HCT116 (cell line): ENCODE results near the gene DDX10. TPM values are rescaled to one million over a fixed set of nuclear protein-coding genes. Genes with fewer than 3 reads are reported as not detected.
A peak's percentile ranks its signal among the peaks of the same experiment; 100 is the strongest.

Experiments
- ATAC-seq: fragments of 200-7000 bp; cut with Tn5 transposase; 2 replicates; pipeline ENCODE4 v1.9.1; 2020; ENCODE audit warnings: mild to moderate bottlenecking, moderate library complexity
- BruUV-seq: library from RNA; stranded (reverse); fragments of 400-500 nt; replicated peaks from 2 replicates; lab custom pipeline; 2021; lab: Mats Ljungman, UMichigan
- CTCF ChIA-PET: fragments of 300-600 bp; sonication (Branson Sonifier 250); formaldehyde crosslinking; loops from one replicate; lab custom pipeline; 2021; ENCODE audit warnings: antibody characterized with exemption; lab: Charles Lee
- POLR2A ChIA-PET: fragments of 300-600, 350-600 bp; sonication (Branson Sonifier 250); formaldehyde crosslinking; loops from one replicate; lab custom pipeline; 2021; ENCODE audit warnings: antibody characterized with exemption; lab: Charles Lee
- RAD21 ChIA-PET, 2 experiments: fragments of 300-600 bp; sonication (Branson Sonifier 250); formaldehyde crosslinking; loops; one replicate each; lab custom pipeline; 2023; ENCODE audit warnings: low total read pairs in 2 of 2; ENCODE audit not compliant: uncharacterized antibody in 2 of 2, unreplicated experiment in 2 of 2, low non-redundant PET in 1 of 2; lab: Charles Lee
- DNase-seq: peaks from one replicate; pipeline ENCODE4 v3.0.0-alpha.2; 2010; ENCODE audit warnings: low read depth, low spot score
- H2AFZ ChIP-seq: fragments of 200-600 bp; shearing (Covaris generic), sonication (generic); 2 replicates; pipeline ENCODE4 v1.6.1; 2017; ENCODE audit warnings: low read depth, mixed run types, mixed read lengths, antibody characterized with exemption, low read length; ENCODE audit not compliant: poor library complexity, severe bottlenecking
- H3K27ac ChIP-seq: 2 replicates; pipeline ENCODE4 v1.5.1; 2012; ENCODE audit warnings: low read depth, low read length
- H3K27me3 ChIP-seq: fragments of 200-600 bp; sonication (generic); 2 replicates; pipeline ENCODE4 v1.6.1; 2016; ENCODE audit warnings: mixed run types, low read length, mixed read lengths; ENCODE audit not compliant: insufficient read depth
- H3K36me3 ChIP-seq, 2 experiments: fragments of 200-500 bp in 1 of 2; fragments of 200-600 bp in 1 of 2; sonication (Bioruptor generic) in 1 of 2; sonication (generic) in 1 of 2; 2 replicates each; pipeline versions ENCODE4 v1.5.1 to v1.6.1; 2014 to 2016; ENCODE audit warnings: low read length in 2 of 2, inconsistent platforms in 1 of 2, mixed read lengths in 1 of 2, mixed run types in 1 of 2; ENCODE audit not compliant: insufficient read depth in 2 of 2, control insufficient read depth in 1 of 2
- H3K4me1 ChIP-seq, 2 experiments: fragments of 200-600 bp in 1 of 2; sonication (generic) in 1 of 2; 2 replicates each; pipeline versions ENCODE4 v1.5.1 to v1.6.1; 2012 to 2017; ENCODE audit warnings: low read length in 2 of 2, inconsistent platforms in 1 of 2, mild to moderate bottlenecking in 1 of 2, mixed read lengths in 1 of 2, mixed run types in 1 of 2, moderate library complexity in 1 of 2; ENCODE audit not compliant: insufficient read depth in 2 of 2, control insufficient read depth in 1 of 2
- H3K4me2 ChIP-seq: fragments of 200-600 bp; sonication (generic); 2 replicates; pipeline ENCODE4 v1.6.1; 2017; ENCODE audit warnings: mixed run types, low read length, mixed read lengths
- H3K4me3 ChIP-seq, 2 experiments: fragments of 200-600 bp in 1 of 2; sonication (generic) in 1 of 2; replicated peaks in 1 of 2; 2 replicates each; pipeline ENCODE4 v1.5.1; 2011 to 2016; ENCODE audit warnings: low read length in 2 of 2, control low read depth in 1 of 2, low read depth in 1 of 2, mild to moderate bottlenecking in 1 of 2, mixed read lengths in 1 of 2, mixed run types in 1 of 2
- H3K79me2 ChIP-seq: fragments of 200-600 bp; sonication (generic); 2 replicates; pipeline ENCODE4 v1.6.1; 2017; ENCODE audit warnings: mild to moderate bottlenecking, mixed run types, low read length, moderate library complexity, mixed read lengths; ENCODE audit not compliant: insufficient read depth
- H3K9ac ChIP-seq: fragments of 200-600 bp; sonication (generic); 2 replicates; pipeline ENCODE4 v1.6.1; 2016; ENCODE audit warnings: low read length, mixed read lengths
- H3K9me2 ChIP-seq: fragments of 200-600 bp; sonication (generic), shearing (Covaris generic); 2 replicates; pipeline ENCODE4 v1.6.1; 2017; ENCODE audit warnings: mixed run types, mild to moderate bottlenecking, moderate library complexity; ENCODE audit not compliant: insufficient read depth
- H3K9me3 ChIP-seq, 2 experiments: fragments of 200-500 bp in 1 of 2; fragments of 200-600 bp in 1 of 2; sonication (Bioruptor generic) in 1 of 2; sonication (generic) in 1 of 2; 2 replicates each; pipeline ENCODE4 v1.6.1; 2014 to 2017; ENCODE audit warnings: low read length in 2 of 2, mixed read lengths in 2 of 2, inconsistent platforms in 1 of 2, low read depth in 1 of 2, mild to moderate bottlenecking in 1 of 2, mixed run types in 1 of 2, moderate library complexity in 1 of 2; ENCODE audit not compliant: control insufficient read depth in 1 of 2, insufficient read depth in 1 of 2
- H4K20me1 ChIP-seq: fragments of 200-600 bp; sonication (generic), shearing (Covaris generic); 2 replicates; pipeline ENCODE4 v1.6.1; 2017; ENCODE audit warnings: mixed run types, mild to moderate bottlenecking, moderate library complexity; ENCODE audit not compliant: insufficient read depth
- CBX3 ChIP-seq: IDR thresholded peaks from 2 replicates; pipeline ENCODE4 v1.6.1; 2012; ENCODE audit warnings: low read depth
- CTCF ChIP-seq, 3 experiments: fragments of 200-600 bp in 1 of 3; sonication (generic) in 1 of 3; IDR thresholded peaks in 2 of 3; conservative IDR thresholded peaks in 1 of 3; 2 replicates each; pipeline ENCODE4 v1.5.1; 2012 to 2017; ENCODE audit warnings: low read depth in 2 of 3, low read length in 2 of 3, antibody characterized with exemption in 1 of 3, borderline replicate concordance in 1 of 3, control low read depth in 1 of 3, mild to moderate bottlenecking in 1 of 3, mixed read lengths in 1 of 3, mixed run types in 1 of 3, moderate library complexity in 1 of 3; ENCODE audit not compliant: insufficient read depth in 1 of 3
- EGR1 ChIP-seq: IDR thresholded peaks from 2 replicates; pipeline ENCODE4 v1.6.1; 2012; ENCODE audit warnings: low read depth
- ELF1 ChIP-seq: IDR thresholded peaks from 2 replicates; pipeline ENCODE4 v1.6.1; 2012; ENCODE audit warnings: low read depth, borderline replicate concordance
- EZH2 ChIP-seq: fragments of 200-600 bp; sonication (generic); IDR thresholded peaks from 2 replicates; pipeline ENCODE4 v1.6.1; 2017; ENCODE audit warnings: antibody characterized with exemption, mixed run types
- FOSL1 ChIP-seq: IDR thresholded peaks from 2 replicates; pipeline ENCODE4 v1.6.1; 2012; ENCODE audit warnings: low read depth
- POLR2A ChIP-seq: IDR thresholded peaks from 2 replicates; pipeline ENCODE4 v1.7.0; 2011; ENCODE audit warnings: borderline replicate concordance; ENCODE audit not compliant: insufficient read depth, insufficient read length; ENCODE audit errors: extremely low read depth
- REST ChIP-seq: IDR thresholded peaks from 2 replicates; pipeline ENCODE4 v1.6.1; 2012; ENCODE audit warnings: low read depth
- TCF7L2 ChIP-seq: IDR thresholded peaks from 2 replicates; pipeline ENCODE4 v1.7.0; 2011; ENCODE audit warnings: borderline replicate concordance, inconsistent platforms; ENCODE audit not compliant: insufficient read depth, insufficient read length; ENCODE audit errors: extremely low read depth
- ZFX ChIP-seq: fragments of 450-650 bp; IDR thresholded peaks from 2 replicates; pipeline ENCODE4 v1.6.1; 2017
- intact Hi-C: fragments of 100-400 bp; cut with micrococcal nuclease; formaldehyde crosslinking; loops from 2 replicates; pipeline ENCODE4 v1.10.0; 2022
- total RNA-seq: library from RNA; stranded (reverse); gene quantifications from one replicate; pipeline ENCODE4 v1.2.1, GENCODE V29; 2021; ENCODE audit not compliant: unreplicated experiment
- TF ChIP-seq, protein P1 (sequence below): IDR thresholded peaks from 2 replicates; pipeline ENCODE4 v1.6.1; 2012

Gene DDX10
- total RNA-seq, 1 experiment from 2014 or later: 66.5 TPM

DNA sequence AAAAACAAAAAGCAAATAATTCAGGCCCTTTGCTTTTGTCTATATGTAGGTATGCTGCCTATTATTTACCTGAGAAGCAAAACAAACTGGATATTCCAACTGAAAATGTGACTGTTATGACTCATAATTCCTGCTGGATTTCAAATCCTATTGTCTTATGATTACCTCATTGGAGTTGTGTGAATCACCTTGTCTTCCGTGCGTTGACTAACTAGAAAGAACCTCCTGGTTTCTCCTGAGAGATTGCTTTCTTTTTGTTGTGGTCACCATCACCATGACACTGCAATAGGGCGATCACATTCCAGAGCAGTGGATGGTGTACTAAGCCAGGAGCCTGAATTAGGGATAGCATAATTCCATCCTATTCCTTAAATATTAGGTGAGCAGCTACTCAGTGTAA lies 48.3 kb upstream of the DDX10 start (continued):
- no peak for TF ChIP-seq CTCF (IDR thresholded peaks at IDR 0.05 in 2 of 3, conservative IDR thresholded peaks at IDR 0.05 in 1 of 3; ENCODE audit: borderline replicate concordance in 1 of 3, insufficient read depth in 1 of 3, low read depth in 2 of 3, low read length in 2 of 3)
- peak; percentile 99 for TF ChIP-seq FOSL1
- no peak for TF ChIP-seq POLR2A
- TF ChIP-seq EZH2: no peak
- TF ChIP-seq, protein P1, sequence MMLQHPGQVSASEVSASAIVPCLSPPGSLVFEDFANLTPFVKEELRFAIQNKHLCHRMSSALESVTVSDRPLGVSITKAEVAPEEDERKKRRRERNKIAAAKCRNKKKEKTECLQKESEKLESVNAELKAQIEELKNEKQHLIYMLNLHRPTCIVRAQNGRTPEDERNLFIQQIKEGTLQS: peak; percentile 92
- TF ChIP-seq CBX3: peak; percentile 99
- no peak; the same call in 1 of the 2 replicates for TF ChIP-seq ELF1
- TF ChIP-seq ZFX: no peak
- TF ChIP-seq, all 23 proteins: peak for 14

DNA sequence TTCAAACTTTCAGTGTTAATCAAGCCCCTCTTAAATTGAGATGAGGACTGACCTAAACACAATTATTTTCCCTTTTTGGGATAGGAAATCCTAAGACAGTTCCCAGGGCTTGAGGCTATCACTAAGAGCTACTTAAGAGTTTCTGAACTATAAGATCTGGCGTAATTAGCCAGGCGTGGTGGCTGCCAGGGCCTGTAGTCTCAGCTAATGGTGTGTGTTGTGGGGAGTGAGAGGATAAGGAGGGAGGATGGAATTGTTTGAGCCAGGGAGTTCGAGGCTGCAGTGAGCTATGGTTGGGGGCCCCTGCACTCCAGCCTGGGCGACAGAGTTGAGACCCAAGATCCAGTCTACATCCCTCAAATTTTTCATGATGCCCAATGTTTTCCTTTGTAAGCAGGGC lies 47.8 kb upstream of the DDX10 start:
- Histone ChIP-seq H4K20me1 (no peaks in the 10 kb centered on the region), H3K4me1 (peaks cover 17 to 47% of the 10 kb centered on the region in 2 experiments), H3K36me3 (no peaks in the 10 kb centered on the region), H3K9ac (peak overlapping the region; percentile 52), H2AFZ (peak overlapping the region; percentile 6), H3K27me3 (no peaks in the 10 kb centered on the region), H3K9me3 (no peaks in the 10 kb centered on the region), H3K79me2 (no peaks in the 10 kb centered on the region), H3K9me2 (no peaks in the 10 kb centered on the region), H3K4me3 (peak overlapping the region in 1 of 2 experiments; percentile 9; a peak in 1 of 4 replicates), H3K27ac (peak overlapping the region; percentile 47; the same call in 1 of the 2 replicates), H3K4me2 (peak overlapping the region; percentile 63)
- ATAC-seq (peak; percentile 56), DNase-seq (no peak)
- TSS peak; percentile 97 for BruUV-seq
- ChIA-PET CTCF (no interaction called here), RAD21 (no interaction called here), POLR2A (interaction anchor here (1.0 kb wide), 1 partner anchor 13 kb away, joined by 3 read pairs; no protein-coding TSS in a partner anchor)
- no peak for TF ChIP-seq EGR1
- no peak for TF ChIP-seq POLR2A
- TF ChIP-seq REST: no peak
- TF ChIP-seq TCF7L2: no peak
- no peak for TF ChIP-seq CBX3
- TF ChIP-seq, protein P1: no peak
- intact Hi-C loops: no loop called here
